Measurements from ENCODE around the gene DCAF11.
A peak's percentile ranks its signal among the peaks of the same experiment; 100 is the strongest.
"Not testable (repeated sequence)": the region's sequence is repeated elsewhere in the genome, so short reads cannot be mapped to it uniquely, and the experiment has no call there.

Gene DCAF11

DNA sequence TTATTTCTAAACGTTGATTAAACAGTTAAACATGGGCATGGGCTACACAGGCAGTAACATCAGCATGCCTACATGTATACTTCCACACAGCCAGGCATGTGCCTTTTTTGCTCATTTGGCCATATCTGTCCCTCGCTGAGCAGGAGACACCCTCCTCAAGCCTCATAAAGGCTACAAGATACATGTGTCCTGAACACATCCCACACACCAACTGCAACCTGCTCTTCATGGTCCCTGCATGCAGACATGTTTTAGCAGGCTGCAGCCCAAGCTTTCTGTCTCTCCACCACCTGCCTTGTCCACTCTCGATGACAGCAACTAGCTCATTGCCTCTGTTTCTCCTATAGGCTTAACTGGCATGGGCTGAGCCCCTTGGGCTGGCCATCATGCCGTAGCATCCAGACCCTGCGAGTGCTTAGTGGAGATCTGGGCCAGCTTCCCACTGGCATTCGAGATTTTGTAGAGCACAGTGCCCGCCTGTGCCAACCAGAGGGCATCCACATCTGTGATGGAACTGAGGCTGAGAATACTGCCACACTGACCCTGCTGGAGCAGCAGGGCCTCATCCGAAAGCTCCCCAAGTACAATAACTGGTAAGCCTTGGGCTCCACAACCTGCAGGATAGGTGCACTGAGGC is 17.9 kb upstream of the DCAF11 start:
- no peak for DNase-seq (ENCODE audit: low read depth, low spot score)

DNA sequence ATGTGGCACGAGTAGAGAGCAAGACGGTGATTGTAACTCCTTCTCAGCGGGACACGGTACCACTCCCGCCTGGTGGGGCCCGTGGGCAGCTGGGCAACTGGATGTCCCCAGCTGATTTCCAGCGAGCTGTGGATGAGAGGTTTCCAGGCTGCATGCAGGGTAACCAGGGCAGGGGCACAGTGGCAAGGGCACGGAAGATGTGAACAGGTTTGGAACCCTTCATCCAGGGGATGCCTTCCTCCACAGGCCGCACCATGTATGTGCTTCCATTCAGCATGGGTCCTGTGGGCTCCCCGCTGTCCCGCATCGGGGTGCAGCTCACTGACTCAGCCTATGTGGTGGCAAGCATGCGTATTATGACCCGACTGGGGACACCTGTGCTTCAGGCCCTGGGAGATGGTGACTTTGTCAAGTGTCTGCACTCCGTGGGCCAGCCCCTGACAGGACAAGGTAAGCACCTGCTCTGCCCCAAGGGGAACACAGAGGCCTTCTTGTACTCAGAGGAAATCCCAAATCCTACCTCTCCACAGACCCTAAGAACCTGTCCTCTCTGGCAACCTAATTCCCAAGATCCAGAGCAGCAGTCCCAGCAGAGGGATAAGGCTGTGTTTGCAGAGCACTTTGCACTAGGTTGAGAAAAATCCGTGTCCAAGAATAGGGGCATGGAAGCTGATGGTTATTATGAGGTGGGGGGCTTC is 16.2 kb upstream of the DCAF11 start:
- no peak for DNase-seq (ENCODE audit: low read depth, low spot score)

DNA sequence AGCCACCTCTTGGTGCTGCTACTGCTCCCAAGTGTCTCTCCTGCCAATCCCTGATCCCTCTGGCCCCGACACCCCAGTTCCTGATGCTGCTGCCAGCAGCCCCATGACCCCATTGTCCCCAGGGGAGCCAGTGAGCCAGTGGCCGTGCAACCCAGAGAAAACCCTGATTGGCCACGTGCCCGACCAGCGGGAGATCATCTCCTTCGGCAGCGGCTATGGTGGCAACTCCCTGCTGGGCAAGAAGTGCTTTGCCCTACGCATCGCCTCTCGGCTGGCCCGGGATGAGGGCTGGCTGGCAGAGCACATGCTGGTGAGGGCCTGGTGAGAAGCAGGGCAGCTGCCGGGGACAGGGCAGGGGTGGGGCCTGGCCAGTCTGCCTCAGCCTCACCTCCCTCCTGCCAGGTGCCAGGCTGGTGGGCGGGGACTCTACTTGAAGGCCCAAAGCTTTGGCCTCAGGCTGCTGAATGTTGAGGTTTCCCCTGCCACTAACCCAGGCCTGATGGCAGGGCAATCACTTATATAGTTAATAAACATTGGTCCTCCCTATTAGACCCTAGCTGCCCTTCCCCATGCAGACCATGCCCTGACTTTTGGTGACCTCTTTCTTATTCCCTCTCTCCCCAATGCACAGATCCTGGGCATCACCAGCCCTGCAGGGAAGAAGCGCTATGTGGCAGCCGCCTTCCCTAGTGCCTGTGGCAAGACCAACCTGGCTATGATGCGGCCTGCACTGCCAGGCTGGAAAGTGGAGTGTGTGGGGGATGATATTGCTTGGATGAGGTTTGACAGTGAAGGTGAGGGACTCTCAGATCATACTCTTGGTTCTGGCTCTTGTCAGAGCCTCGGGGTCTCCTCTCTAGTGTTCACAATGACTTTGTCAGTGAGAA is 15.4 kb upstream of the DCAF11 start:
- no peak for DNase-seq (ENCODE audit: low read depth, low spot score)

DNA sequence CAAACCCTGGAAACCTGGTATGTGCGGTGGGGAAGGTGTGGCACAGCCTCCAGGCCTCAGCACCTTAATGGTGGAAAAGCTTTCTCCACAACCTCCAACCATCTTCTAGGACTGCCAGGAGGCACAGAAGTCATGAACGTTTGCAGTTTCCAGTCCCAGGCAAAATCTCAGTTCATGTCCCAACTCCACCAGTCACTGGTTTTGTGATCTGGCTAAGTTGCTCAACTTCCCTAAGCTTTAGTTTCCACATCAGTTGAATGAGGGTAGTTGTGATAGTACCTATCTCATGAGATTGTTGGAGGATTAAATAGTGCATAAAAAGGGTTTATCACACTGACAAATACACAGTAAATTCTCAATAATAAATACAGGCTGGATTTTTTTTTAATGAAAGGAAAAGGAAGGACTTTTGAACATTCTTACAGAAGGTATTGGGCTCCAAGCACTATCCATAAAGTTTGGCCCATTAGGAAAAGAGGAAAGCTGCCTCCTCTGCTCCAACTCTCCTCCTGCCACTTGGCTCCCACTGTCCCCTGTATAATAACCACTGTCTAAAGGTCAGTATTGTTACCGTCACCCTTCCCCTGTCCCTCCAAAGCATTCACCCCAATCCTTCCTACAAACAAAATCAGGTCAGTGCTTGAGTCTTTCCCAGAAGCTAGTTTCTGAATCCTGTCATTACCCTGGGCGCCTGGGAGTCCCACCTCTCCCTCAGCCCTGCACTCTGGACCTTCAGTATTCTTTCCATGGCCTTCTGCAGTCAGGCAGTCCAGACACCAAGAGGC is 14.2 kb upstream of the DCAF11 start:
- DNase-seq (ENCODE audit: low read depth, low spot score): no peak

DNA sequence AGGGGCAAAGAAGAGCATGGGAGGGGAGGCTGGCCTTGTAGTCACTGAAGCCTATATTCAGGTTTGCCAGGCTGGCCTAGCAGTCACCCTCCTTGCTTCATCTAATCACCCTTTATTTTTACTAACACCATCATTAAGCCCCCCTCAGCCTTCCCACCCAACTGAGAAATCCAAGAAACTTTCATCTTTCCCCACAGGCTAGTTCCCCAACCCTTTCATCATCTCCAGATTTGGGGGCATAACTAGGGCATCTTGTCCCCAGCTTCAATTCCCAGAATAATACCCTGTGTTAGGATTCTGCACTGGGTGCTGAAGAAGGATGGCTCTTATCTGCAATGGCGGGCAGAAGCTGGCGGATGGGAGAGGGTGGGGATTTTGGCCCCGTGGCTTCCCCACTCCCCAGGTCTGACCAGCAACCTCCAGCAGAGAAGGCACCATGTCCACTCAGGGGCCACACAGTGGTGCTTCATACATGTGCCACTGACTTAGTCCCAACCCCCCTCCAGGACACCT is 13.5 kb upstream of the DCAF11 start:
- no peak for DNase-seq (ENCODE audit: low read depth, low spot score)

DNA sequence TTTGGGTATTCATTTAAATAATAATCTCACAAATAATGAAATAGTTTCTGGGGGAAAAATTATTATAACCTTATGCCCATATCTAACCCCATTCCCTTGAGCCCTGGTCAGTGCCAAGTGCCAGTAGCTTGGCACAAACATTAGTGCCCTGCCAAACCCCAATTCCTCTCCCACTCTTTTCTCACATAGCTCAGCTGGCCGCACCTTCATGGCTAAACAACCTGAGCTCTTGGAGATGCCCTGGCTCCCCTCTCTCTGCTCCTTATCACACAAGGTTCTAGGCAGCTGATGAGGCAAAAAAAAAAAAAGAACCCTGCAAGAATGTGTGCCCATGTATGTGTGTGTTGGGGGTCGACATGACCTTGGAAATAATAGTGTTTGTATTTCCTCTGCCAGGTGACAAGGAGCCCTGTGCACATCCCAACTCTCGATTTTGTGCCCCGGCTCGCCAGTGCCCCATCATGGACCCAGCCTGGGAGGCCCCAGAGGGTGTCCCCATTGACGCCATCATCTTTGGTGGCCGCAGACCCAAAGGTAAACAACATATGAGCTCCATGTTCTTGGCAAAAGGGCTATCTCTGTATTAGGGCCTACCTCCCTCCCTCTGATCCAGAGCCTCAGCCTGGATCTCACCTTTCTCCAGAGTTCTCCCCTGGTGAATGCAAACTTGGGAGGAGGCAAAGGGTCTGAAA is 12.1 kb upstream of the DCAF11 start:
- DNase-seq (ENCODE audit: low read depth, low spot score): no peak

DNA sequence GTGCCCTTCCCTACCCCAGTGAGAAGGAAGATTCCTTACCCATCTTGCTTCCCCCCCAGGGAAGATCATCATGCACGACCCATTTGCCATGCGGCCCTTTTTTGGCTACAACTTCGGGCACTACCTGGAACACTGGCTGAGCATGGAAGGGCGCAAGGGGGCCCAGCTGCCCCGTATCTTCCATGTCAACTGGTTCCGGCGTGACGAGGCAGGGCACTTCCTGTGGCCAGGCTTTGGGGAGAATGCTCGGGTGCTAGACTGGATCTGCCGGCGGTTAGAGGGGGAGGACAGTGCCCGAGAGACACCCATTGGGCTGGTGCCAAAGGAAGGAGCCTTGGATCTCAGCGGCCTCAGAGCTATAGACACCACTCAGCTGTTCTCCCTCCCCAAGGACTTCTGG is 11.1 kb upstream of the DCAF11 start:
- no peak for DNase-seq (ENCODE audit: low read depth, low spot score)

DNA sequence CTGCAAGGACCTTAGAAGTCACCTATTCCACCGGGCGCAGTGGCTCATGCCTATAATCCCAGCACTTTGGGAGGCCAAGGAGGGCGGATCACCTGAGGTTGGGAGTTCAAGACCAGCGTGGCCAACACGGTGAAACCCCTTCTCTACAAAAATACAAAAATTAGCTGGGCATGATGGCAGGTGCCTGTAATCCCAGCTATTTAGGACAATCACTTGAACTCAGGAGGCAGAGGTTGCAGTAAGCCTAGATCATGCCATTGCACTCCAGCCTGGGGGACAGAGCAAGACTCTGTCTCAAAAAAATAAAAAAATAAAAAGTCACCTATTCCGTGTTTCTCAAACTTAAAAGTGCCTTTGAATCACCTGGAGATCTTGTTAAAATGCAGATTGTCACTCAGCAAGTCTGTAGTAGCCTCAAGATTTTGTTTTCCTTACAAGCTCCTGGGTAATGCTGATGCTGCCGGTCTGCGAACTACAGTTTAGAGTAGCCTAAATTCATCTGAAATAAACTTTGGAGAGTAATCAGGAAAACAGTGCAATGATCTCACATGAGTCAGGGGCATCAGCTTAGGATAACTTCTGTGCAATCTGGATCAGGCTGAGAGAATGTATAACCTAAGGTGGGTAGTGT is 8.9 kb upstream of the DCAF11 start:
- not testable (repeated sequence) for DNase-seq (ENCODE audit: low read depth, low spot score)

DNA sequence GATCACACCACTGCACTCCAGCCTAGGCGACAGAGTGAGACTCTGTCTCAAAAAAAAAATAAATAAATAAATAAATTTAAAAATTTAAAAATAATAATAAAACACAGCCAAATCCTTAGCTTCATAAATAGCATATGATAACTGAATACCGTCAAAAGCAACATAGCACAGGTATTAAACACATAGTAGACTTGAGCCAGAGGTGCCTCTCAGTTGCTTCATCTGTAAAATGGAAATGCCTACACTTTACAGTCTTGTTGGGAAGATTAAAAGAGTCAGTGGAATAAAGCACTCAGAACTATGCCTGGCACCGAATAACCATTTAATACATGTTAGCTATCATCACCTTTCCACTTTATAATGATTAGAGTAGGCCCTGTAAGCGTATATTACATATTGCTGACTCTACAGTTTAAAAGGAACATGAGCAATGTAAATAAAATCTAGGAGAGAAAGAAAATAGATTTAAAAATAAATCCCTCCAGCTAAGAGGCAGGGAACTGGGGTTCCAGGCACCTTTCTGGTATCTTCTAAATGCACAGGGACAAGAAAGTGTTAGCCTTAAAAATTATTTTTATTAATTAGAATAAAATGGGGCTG is 7.8 kb upstream of the DCAF11 start:
- no peak for DNase-seq (ENCODE audit: low read depth, low spot score)

DNA sequence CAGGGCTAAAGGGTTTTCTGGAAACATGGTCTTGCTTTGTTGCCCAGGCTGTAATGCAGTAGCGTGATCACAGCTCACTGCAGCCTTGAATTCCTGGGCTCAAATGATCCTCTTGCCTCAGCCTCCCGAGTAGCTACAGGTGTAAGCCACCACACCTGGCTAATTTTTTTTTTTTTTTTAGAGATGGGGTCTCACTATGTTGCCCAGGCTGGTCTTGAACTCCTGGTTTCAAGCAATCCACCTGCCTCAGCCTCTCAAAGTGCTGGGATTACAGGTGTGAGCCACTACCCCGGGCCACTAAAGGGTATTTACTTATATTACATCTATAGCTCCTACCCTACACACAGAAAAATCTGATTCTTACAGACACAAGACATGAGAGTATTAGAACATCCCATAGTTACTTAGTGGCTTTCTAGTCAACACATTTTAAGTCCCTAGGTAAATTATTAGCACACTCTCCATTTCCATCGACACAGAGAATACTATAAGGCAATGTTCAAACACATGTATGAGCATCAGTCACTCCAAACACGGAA is 6.2 kb upstream of the DCAF11 start:
- DNase-seq (ENCODE audit: low read depth, low spot score): no peak

DNA sequence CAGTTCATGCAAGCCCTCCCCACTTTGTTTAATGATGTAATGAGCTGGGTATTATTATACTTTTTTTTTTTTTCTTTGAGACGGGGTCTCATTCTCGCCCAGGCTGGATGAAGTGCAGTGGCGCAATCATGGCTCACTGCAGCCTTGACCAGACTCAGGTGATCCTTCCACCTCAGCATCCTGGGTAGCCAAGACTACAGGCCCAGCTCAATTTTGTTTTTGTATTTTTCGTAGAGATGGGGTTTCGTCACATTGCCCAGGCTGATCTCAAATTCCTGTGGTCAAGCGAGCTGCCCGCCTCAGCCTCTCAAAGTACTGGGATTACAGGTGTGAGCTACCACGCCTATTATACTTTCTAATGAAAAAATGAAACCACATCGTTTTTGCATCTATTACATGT is 4.5 kb upstream of the DCAF11 start:
- DNase-seq (ENCODE audit: low read depth, low spot score): no peak

DNA sequence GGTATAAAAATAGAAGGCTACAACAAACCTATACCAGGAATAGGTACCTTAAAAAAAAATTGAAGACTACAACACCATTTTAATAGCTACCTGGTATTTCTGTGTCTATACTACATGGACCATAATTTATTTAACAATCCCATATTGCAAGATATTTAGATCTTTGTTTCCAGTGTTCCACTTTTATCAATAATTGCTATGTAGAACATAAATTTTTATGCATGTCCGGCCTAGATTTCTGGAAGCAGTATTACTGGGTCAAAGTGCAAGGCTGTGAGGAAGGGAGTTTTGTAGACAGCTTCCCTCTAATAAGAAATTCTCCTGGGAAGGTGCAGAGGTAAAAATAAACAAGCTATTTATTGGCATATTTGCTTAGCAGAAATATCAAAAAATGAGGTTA is 4.1 kb upstream of the DCAF11 start:
- DNase-seq (ENCODE audit: low read depth, low spot score): no peak

DNA sequence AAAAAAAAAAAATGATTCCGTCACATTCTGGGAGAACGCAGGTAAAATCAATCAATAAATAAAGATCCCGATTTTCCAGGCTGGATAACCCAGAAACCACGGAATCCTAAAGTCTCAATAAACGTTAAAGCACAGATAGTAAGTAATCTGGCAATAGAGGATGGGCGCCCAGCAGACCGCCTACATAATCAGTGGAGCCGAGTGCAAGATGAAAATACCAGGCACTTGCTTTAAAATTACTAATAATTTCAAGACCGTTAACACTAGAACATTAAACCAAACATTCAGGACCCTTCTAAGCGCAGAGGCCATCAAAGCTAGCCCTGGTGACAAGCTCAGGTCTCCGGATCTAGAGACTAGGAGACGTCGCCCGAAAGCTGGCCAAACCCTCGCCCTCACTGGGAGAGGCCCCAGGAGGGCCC is 1.2 kb upstream of the DCAF11 start:
- DNase-seq (ENCODE audit: low read depth, low spot score): no peak

DNA sequence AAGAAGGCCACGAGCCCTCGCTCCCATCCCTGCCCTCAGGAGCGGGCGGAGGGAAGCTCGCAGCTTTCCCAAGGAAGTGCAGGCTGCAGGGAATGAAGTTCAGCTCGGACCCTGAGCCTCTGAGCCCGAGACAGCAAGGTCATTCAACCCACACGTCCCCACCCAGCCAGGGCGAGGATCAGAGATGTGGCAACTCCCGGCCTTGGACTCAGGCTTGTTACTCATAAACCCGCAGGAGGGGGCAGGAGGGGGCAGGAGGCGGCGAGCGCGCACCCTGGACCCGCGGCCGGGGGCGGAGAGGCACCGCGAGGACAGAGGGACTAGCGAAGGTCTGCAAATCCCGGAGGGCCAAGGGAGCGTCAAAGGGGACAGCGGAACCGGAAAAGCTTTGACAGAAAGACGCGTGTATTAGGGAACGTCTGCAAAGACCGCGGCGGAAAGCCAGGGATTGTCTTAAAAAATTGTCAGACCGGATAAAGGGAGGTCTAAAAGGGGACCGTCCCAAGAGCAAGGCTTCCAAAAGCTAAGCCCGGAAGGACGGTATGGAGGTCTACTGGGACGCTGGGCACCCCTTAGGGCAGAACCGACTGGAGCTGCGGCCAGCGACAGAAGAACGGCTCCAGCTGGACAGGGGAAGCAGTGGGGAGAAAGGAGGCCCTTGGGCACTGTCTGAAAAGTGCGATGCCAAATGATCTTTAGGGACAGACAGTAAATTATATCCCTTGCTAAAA is 611 bp upstream of the DCAF11 start:
- DNase-seq (ENCODE audit: low read depth, low spot score): peak; percentile 90

DNA sequence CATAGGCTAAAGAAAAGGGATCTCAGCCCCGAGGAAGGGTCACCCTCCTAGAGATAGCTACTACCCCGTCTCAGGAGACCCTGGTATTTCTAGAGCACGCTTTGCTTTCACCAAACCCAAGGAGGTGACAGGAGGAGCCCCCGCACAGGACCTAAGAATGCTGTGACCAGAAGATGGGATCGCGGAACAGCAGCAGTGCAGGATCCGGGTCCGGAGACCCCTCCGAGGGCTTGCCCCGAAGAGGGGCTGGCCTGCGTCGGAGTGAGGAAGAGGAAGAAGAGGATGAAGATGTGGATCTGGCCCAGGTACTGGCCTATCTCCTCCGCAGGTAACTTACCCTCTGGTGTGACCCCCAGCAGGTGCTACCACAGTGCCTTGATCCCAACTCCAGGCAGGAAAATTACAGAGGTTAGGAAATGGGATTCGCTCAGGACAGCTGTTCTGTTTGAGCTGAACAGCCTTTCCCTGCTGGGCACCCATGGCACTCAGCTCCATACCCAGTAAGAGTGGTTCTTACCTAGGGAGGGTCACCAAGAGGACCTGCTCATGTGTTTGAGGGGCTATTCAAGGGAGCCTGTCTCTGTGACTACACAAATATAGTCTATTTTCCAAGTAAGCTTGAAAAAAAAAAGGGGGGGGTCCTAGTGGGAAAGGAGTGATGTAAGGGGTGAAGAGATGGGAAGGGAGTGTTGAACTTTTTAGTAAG is 998 bp downstream of the DCAF11 start:
- no peak for DNase-seq (ENCODE audit: low read depth, low spot score)

DNA sequence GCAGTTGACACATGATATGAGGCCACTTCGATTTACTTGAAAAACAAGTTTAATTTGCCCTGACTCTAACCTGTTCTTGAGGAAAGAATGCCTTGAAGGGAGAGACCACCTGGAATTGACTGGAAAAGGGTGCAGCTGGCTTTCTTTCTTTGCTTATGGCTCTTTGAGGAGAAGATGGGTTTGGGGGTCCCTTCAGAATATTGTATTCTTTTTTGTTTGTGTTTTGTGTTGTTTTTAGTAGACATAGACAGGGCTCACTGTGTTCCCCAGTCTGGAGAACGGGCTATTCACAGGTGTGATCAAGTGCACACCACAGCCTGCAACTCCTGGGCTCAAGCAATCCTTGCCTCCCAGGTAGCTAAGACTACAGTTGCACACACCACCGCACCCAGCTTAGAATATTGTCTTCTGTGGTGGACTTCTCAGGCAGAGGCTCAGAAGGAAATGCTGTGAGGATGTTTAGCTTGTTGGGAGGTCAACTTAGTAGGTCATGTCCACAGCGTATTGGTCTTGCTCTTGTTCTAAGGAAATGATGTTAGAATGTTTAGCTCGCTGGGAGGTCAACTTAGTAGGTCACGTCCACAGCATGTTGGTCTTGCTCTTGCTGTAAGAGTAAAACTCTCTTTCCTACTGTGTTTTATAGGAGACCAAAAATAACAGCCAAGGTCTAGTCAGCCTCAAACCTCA is 1.7 kb downstream of the DCAF11 start:
- DNase-seq (ENCODE audit: low read depth, low spot score): no peak

DNA sequence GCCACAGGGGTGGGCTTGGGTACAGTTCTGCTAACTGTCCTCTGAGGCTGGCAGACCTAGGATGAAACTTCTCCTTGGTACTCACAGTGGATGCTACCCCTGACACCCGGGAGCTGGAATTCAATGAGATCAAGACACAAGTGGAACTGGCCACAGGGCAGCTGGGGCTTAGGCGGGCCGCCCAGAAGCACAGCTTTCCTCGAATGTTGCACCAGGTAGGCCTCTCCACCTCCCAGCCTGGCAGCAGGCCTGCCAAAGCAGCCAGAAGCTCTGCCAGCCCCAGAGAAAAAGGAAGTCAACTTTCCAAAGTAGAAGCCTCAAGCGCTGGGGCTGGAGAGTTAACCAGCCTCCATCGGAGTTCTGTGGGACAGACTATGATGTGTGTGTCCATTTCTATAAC is 2.6 kb downstream of the DCAF11 start:
- DNase-seq (ENCODE audit: low read depth, low spot score): no peak

DNA sequence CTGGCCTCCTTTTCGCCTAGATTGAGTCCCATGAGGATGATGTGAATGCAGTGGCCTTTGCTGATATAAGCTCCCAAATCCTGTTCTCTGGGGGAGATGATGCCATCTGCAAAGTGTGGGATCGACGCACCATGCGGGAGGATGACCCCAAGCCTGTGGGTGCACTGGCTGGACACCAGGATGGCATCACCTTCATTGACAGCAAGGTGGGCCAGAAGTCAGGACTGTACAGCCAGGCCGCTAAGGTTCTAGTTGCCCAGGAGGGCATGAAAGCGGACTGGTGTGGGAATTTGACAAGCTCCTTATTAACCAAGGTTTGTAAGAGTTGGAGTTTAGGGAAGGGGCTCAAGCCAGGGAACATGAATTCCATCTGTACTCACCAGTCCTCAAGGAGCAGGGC is 5.1 kb downstream of the DCAF11 start:
- no peak for DNase-seq (ENCODE audit: low read depth, low spot score)

All from astrocyte of the hippocampus (primary cell).